K562 (cell line): ENCODE data around the gene GRIK1. TPM values are rescaled to one million over a fixed set of nuclear protein-coding genes. Genes with fewer than 3 reads are reported as not detected.

ENCODE experiments used
- ATAC-seq: fragments of 200-7000 bp; cut with Tn5 transposase; 3 replicates; pipeline ENCODE4 v1.9.1; 2020; ENCODE audit warnings: moderate library complexity
- BruUV-seq: library from RNA; stranded (reverse); fragments of 400-500 nt; replicated peaks from 2 replicates; lab custom pipeline; 2021; lab: Mats Ljungman, UMichigan
- CTCF ChIA-PET: fragments of 300-600 bp; formaldehyde crosslinking; extraction: SDS; loops from one replicate; lab custom pipeline; 2021; ENCODE audit warnings: low intra/inter-chr PET ratio; lab: Yijun Ruan, JAX
- POLR2A ChIA-PET: fragments of 300-600, 350-650 bp; sonication (Branson Sonifier 250); formaldehyde crosslinking; extraction: SDS; loops from one replicate; lab custom pipeline; 2021; ENCODE audit warnings: antibody characterized with exemption, inconsistent platforms; lab: Yijun Ruan, JAX
- DNase-seq, 4 experiments: peaks; one replicate each; pipeline versions ENCODE4 v3.0.0 to v3.0.0-alpha.2; 2011 to 2018; ENCODE audit warnings: low spot score in 3 of 4, mixed read lengths in 3 of 4; ENCODE audit errors: extremely low read depth in 1 of 4
- FAIRE-seq: peaks from 2 replicates; lab custom pipeline; 2011; peaks lifted over from hg19 to GRCh38; lab: Jason Lieb, UNC
- H2AFZ ChIP-seq: 2 replicates; pipeline ENCODE4 v1.6.0; 2011; ENCODE audit warnings: low read depth, low read length, control low read depth, inconsistent platforms
- H3K27ac ChIP-seq: fragments of 200-600 bp; 3 replicates; pipeline ENCODE4 v1.8.0; 2011; ENCODE audit warnings: low read depth, mild to moderate bottlenecking, control low read depth, inconsistent platforms, low read length, moderate library complexity, mixed read lengths; ENCODE audit errors: extremely low read depth
- H3K27me3 ChIP-seq, 2 experiments: fragments of 300-600 bp in 1 of 2; 2 replicates in 1 of 2; 3 replicates in 1 of 2; pipeline versions ENCODE4 v1.6.0 to v1.8.0; 2011; ENCODE audit warnings: inconsistent platforms in 2 of 2, low read length in 2 of 2, mild to moderate bottlenecking in 1 of 2, mixed read lengths in 1 of 2, moderate library complexity in 1 of 2; ENCODE audit not compliant: control insufficient read depth in 2 of 2, insufficient read depth in 2 of 2
- H3K36me3 ChIP-seq: fragments of 300-600 bp; 3 replicates; pipeline ENCODE4 v1.8.0; 2011; ENCODE audit warnings: mild to moderate bottlenecking, low read length, inconsistent platforms; ENCODE audit not compliant: control insufficient read depth, insufficient read depth
- H3K4me1 ChIP-seq, 2 experiments: fragments of 200-600 bp in 1 of 2; replicated peaks in 1 of 2; 2 replicates in 1 of 2; 3 replicates in 1 of 2; pipeline versions ENCODE4 v1.5.1 to v1.8.0; 2011; ENCODE audit warnings: inconsistent platforms in 2 of 2, low read length in 2 of 2, mild to moderate bottlenecking in 1 of 2, mixed read lengths in 1 of 2, moderate library complexity in 1 of 2; ENCODE audit not compliant: control insufficient read depth in 2 of 2, insufficient read depth in 2 of 2
- H3K4me2 ChIP-seq: 2 replicates; pipeline ENCODE4 v1.6.1; 2011; ENCODE audit warnings: low read length, control low read depth, inconsistent platforms, mixed read lengths; ENCODE audit not compliant: insufficient read depth
- H3K4me3 ChIP-seq: fragments of 200-600 bp; sonication (generic), shearing (Covaris generic); 2 replicates; pipeline ENCODE4 v1.5.1; 2016; ENCODE audit warnings: control low read depth, inconsistent platforms
- H3K79me2 ChIP-seq: fragments of 200-600 bp; 3 replicates; pipeline ENCODE4 v1.8.0; 2011; ENCODE audit warnings: low read length, inconsistent platforms; ENCODE audit not compliant: control insufficient read depth, insufficient read depth
- H3K9ac ChIP-seq, 2 experiments: 2 replicates each; pipeline versions ENCODE4 v1.6.0 to v1.6.1; 2011; ENCODE audit warnings: low read depth in 2 of 2, low read length in 2 of 2, control low read depth in 1 of 2, inconsistent platforms in 1 of 2, mild to moderate bottlenecking in 1 of 2, mixed read lengths in 1 of 2; ENCODE audit not compliant: insufficient read depth in 1 of 2
- H3K9me1 ChIP-seq: one replicate; pipeline ENCODE4 v1.6.0; 2011; ENCODE audit warnings: inconsistent platforms, mild to moderate bottlenecking, low read length, moderate library complexity; ENCODE audit not compliant: control insufficient read depth, insufficient read depth
- H3K9me3 ChIP-seq: replicated peaks from 2 replicates; pipeline ENCODE4 v1.5.1; 2011; ENCODE audit warnings: low read depth, low read length, inconsistent platforms; ENCODE audit not compliant: control insufficient read depth, insufficient read depth
- H4K20me1 ChIP-seq: replicated peaks from 2 replicates; pipeline ENCODE4 v1.6.1; 2011; ENCODE audit warnings: low read length, inconsistent platforms, mixed read lengths; ENCODE audit not compliant: control insufficient read depth, insufficient read depth
- ASH1L ChIP-seq: fragments of 450-650 bp; IDR thresholded peaks from 2 replicates; pipeline ENCODE4 v1.6.1; 2018; ENCODE audit warnings: borderline replicate concordance, mild to moderate bottlenecking, low read depth; ENCODE audit not compliant: partially characterized antibody
- CEBPG ChIP-seq, 3 experiments: fragments of 200-800 bp in 1 of 3; sonication (Bioruptor generic) in 1 of 3; sonication (generic) in 1 of 3; formaldehyde crosslinking in 1 of 3; IDR thresholded peaks in 2 of 3; conservative IDR thresholded peaks in 1 of 3; 2 replicates each; pipeline versions ENCODE4 v1.6.1 to v1.8.0; 2016 to 2022; ENCODE audit warnings: missing compliant biosample characterization in 2 of 3, missing genetic modification characterization in 2 of 3, mild to moderate bottlenecking in 1 of 3, missing genetic modification reagents in 1 of 3
- DDX20 ChIP-seq: fragments of 450-650 bp; IDR thresholded peaks from 2 replicates; pipeline ENCODE4 v1.6.1; 2016; ENCODE audit warnings: missing genetic modification characterization, low read depth, mild to moderate bottlenecking, missing compliant biosample characterization, moderate library complexity
- EP400 ChIP-seq: fragments of 450-650 bp; IDR thresholded peaks from 2 replicates; pipeline ENCODE4 v1.6.1; 2017; ENCODE audit warnings: antibody characterized with exemption, mild to moderate bottlenecking, moderate library complexity
- FUS ChIP-seq: fragments of 200-400 bp; formaldehyde crosslinking; optimal IDR thresholded peaks from 2 replicates; pipeline ENCODE3; 2017; ENCODE audit warnings: low read depth, low read length
- MBD1 ChIP-seq: fragments of 250-450 bp; sonication (Bioruptor Pico); IDR thresholded peaks from 2 replicates; pipeline ENCODE4 v1.8.0; 2022; ENCODE audit warnings: inconsistent platforms
- MLLT1 ChIP-seq, 2 experiments: fragments of 450-650 bp; IDR thresholded peaks; 2 replicates each; pipeline ENCODE4 v1.6.1; 2016
- NKRF ChIP-seq: fragments of 450-650 bp; IDR thresholded peaks from 2 replicates; pipeline ENCODE4 v1.6.1; 2016; ENCODE audit warnings: borderline replicate concordance
- NR2C1 ChIP-seq, 2 experiments: fragments of 450-650 bp; IDR thresholded peaks; 2 replicates each; pipeline ENCODE4 v1.6.1; 2017; ENCODE audit warnings: mild to moderate bottlenecking in 2 of 2, antibody characterized with exemption in 1 of 2, inconsistent platforms in 1 of 2, missing compliant biosample characterization in 1 of 2, missing genetic modification characterization in 1 of 2
- PHF8 ChIP-seq: fragments of 200-600 bp; sonication (generic); IDR thresholded peaks from 2 replicates; pipeline ENCODE4 v1.6.1; 2012; ENCODE audit warnings: mixed run types, mild to moderate bottlenecking, inconsistent platforms, low read length, moderate library complexity, borderline replicate concordance
- POLR2H ChIP-seq: IDR thresholded peaks from 2 replicates; pipeline ENCODE4 v1.6.1; 2016; ENCODE audit warnings: missing genetic modification characterization, low read depth, mild to moderate bottlenecking, control low read depth, missing compliant biosample characterization, moderate library complexity
- SRSF3 ChIP-seq: fragments of 200-400 bp; formaldehyde crosslinking; IDR thresholded peaks from 2 replicates; pipeline ENCODE4 v1.6.1; 2016; ENCODE audit warnings: mild to moderate bottlenecking, low read length, moderate library complexity; ENCODE audit not compliant: insufficient read depth
- TRIM24 ChIP-seq, 2 experiments: fragments of 450-650 bp; IDR thresholded peaks; 2 replicates each; pipeline ENCODE4 v1.6.1; 2016
- ZNF121 ChIP-seq: sonication (generic); formaldehyde crosslinking; conservative IDR thresholded peaks from 2 replicates; pipeline ENCODE4 v1.8.0; 2022; ENCODE audit warnings: missing genetic modification reagents
- ZNF583 ChIP-seq: fragments of 250-450 bp; sonication (Bioruptor Pico); IDR thresholded peaks from 2 replicates; pipeline ENCODE4 v1.4.0; 2020
- ZNF668 ChIP-seq: fragments of 250-450 bp; sonication (Bioruptor Pico); IDR thresholded peaks from 2 replicates; pipeline ENCODE4 v1.8.0; 2022; ENCODE audit warnings: mild to moderate bottlenecking, inconsistent platforms
- WGBS: fragments of 100-300 bp; shearing (Covaris generic); methylation state at CpG from one replicate; pipeline ENCODE4 v1.1.6; 2016; ENCODE audit warnings: low coverage, mixed read lengths; ENCODE audit not compliant: insufficient coverage; ENCODE audit errors: missing lambda C conversion rate; 5-methylcytosine and 5-hydroxymethylcytosine counted together
- in situ Hi-C: fragments of 300-500 bp; cut with MboI; formaldehyde crosslinking; loops from 4 replicates; pipeline ENCODE4 v1.15.0; 2018; ENCODE audit warnings: inconsistent platforms, mixed read lengths
- intact Hi-C: fragments of 100-400 bp; cut with micrococcal nuclease; formaldehyde crosslinking; loops from 2 replicates; pipeline ENCODE4 v1.14.2; 2022
- polyA plus RNA-seq, 8 experiments: library from polyadenylated mRNA; depleted of rRNA in 4 of 8; stranded (reverse) in 5 of 8; unstranded in 3 of 8; fragments of >200 nt; fragmentation: Nextera tagmentation in 2 of 8; fragmentation: Illumina TruSeq in 1 of 8; extraction: Ambion mirVana in 2 of 8; extraction: Trizol in 1 of 8; gene quantifications; 2 replicates each; pipeline versions ENCODE4 v1.2.1 to v1.2.3, GENCODE V29; 2011 to 2014; ENCODE audit warnings: inconsistent platforms in 1 of 8, missing spikeins in 1 of 8
- total RNA-seq, 7 experiments: library from RNA; depleted of rRNA in 6 of 7; stranded (reverse); fragments of >200 nt in 6 of 7; fragmentation: Illumina TruSeq in 2 of 7; extraction: Trizol in 2 of 7; gene quantifications; 2 replicates each; pipeline versions ENCODE4 v1.2.1 to v1.2.3, GENCODE V29; 2011 to 2021; ENCODE audit warnings: low replicate concordance in 1 of 7

Gene GRIK1
- total and polyA plus RNA-seq, 9 of the 15 experiments (the other 6 are each of a cell fraction or from before 2014, with no cell fraction given) = 0.17 to 2.8 (median 0.53) TPM

GRCh38 chr21:29661672-29662442 is 277.9 kb downstream of the GRIK1 start:
- DNase-seq (no peak), FAIRE-seq (no peak), ATAC-seq (no peak)
- Histone ChIP-seq H3K9ac (no peak overlapping the region), H3K9me3 (peaks cover 35% of the 10 kb centered on the region), H3K9me1 (no peaks in the 10 kb centered on the region), H3K27ac (no peak overlapping the region), H4K20me1 (no peaks in the 10 kb centered on the region), H3K4me3 (no peak overlapping the region), H3K4me2 (no peak overlapping the region), H3K4me1 (peaks cover 3 to 35% of the 10 kb centered on the region in 2 experiments; a peak in 3 of 5 replicates), H3K27me3 (no peaks in the 10 kb centered on the region), H2AFZ (no peak overlapping the region), H3K79me2 (no peaks in the 10 kb centered on the region), H3K36me3 (peaks cover 16% of the 10 kb centered on the region)
- intact Hi-C loops = no loop called here
- CTCF ChIA-PET = no interaction called here
- WGBS = 40% methylated on average over 3 of the region's 3 CpGs
- in situ Hi-C loops = no loop called here
- BruUV-seq = no TSS peak
- POLR2A ChIA-PET = interaction anchor here (1.3 to 1.4 kb wide), 3 partner anchors 10 to 16 kb away, joined by 3 to 5 read pairs (median 4); no protein-coding TSS in a partner anchor
- TF ChIP-seq POLR2H (tag) (no peak), TRIM24 (IDR thresholded peaks at IDR 0.05) (peak; percentile 12 to 35; a peak in 3 of 4 replicates), DDX20 (tag) (0 out of 2 replicates have a peak, but pooled peaks have one; percentile 6), ZNF121 (CRISPR knock-in tag) (no peak), ZNF668 (0 out of 2 replicates have a peak, but pooled peaks have one; percentile 40), SRSF3 (no peak), MLLT1 (IDR thresholded peaks at IDR 0.05) (no peak), FUS (no peak), PHF8 (no peak), ZNF583 (CRISPR knock-in tag) (no peak), NKRF (no peak), ASH1L (peak; percentile 34), CEBPG (CRISPR knock-in tag; IDR thresholded peaks at IDR 0.05) (peak; percentile 55; the same call in 1 of the 2 replicates), CEBPG (tag; conservative IDR thresholded peaks at IDR 0.05 in 1 of 2, IDR thresholded peaks at IDR 0.05 in 1 of 2) (peak; percentile 70 to 85), NR2C1 (IDR thresholded peaks at IDR 0.05) (no peak), NR2C1 (tag; IDR thresholded peaks at IDR 0.05) (no peak), MBD1 (CRISPR knock-in tag) (no peak), EP400 (peak; percentile 18; the same call in 1 of the 2 replicates)
